SK-N-SH (cell line): ENCODE results near the gene AKR7A2. TPM values are rescaled to one million over a fixed set of nuclear protein-coding genes. Genes with fewer than 3 reads are reported as not detected.

Source experiments
- CTCF ChIA-PET: fragments of 300-600, 350-600 bp; formaldehyde crosslinking; extraction: SDS; loops from one replicate; lab custom pipeline; 2021; lab: Yijun Ruan, JAX
- POLR2A ChIA-PET: fragments of 350-600 bp; sonication (Branson Sonifier 250); formaldehyde crosslinking; extraction: SDS; loops from one replicate; lab custom pipeline; 2020; ENCODE audit warnings: antibody characterized with exemption, inconsistent platforms; lab: Yijun Ruan, JAX
- DNase-seq: peaks from one replicate; pipeline ENCODE4 v3.0.0; 2012
- H2AFZ ChIP-seq: fragments of 200-600 bp; sonication (generic); 2 replicates; pipeline ENCODE4 v1.8.1; 2016; ENCODE audit warnings: antibody characterized with exemption, mild to moderate bottlenecking, low read depth
- H3F3A ChIP-seq: fragments of 200-600 bp; sonication (generic); replicated peaks from 2 replicates; pipeline ENCODE3; 2016; ENCODE audit warnings: antibody characterized with exemption, mild to moderate bottlenecking; ENCODE audit not compliant: insufficient read depth
- H3K27ac ChIP-seq, 2 experiments: fragments of 200-500 bp in 1 of 2; fragments of 200-600 bp in 1 of 2; sonication (Bioruptor generic) in 1 of 2; sonication (generic), shearing (Covaris generic) in 1 of 2; 2 replicates each; pipeline versions ENCODE4 v1.5.1 to v1.6.1; 2014 to 2016; ENCODE audit warnings: low read depth in 2 of 2, inconsistent platforms in 1 of 2, low read length in 1 of 2, mild to moderate bottlenecking in 1 of 2, mixed read lengths in 1 of 2
- H3K27me3 ChIP-seq: fragments of 200-600 bp; sonication (generic), shearing (Covaris generic); 2 replicates; pipeline ENCODE4 v1.6.1; 2016; ENCODE audit warnings: mixed run types; ENCODE audit not compliant: insufficient read depth
- H3K36me3 ChIP-seq, 2 experiments: fragments of 200-500 bp in 1 of 2; fragments of 200-600 bp in 1 of 2; sonication (Bioruptor generic) in 1 of 2; sonication (generic) in 1 of 2; replicated peaks in 1 of 2; 2 replicates each; pipeline versions ENCODE3 to v1.5.1; 2014 to 2016; ENCODE audit warnings: low read length in 1 of 2, mild to moderate bottlenecking in 1 of 2; ENCODE audit not compliant: insufficient read depth in 2 of 2, control insufficient read depth in 1 of 2
- H3K4me1 ChIP-seq, 2 experiments: fragments of 200-500 bp in 1 of 2; fragments of 200-600 bp in 1 of 2; sonication (Bioruptor generic) in 1 of 2; sonication (generic), shearing (Covaris generic) in 1 of 2; 2 replicates each; pipeline versions ENCODE4 v1.5.1 to v1.6.1; 2014 to 2016; ENCODE audit warnings: low read depth in 1 of 2, low read length in 1 of 2, mixed run types in 1 of 2; ENCODE audit not compliant: insufficient read depth in 2 of 2, control insufficient read depth in 1 of 2
- H3K4me2 ChIP-seq: fragments of 200-600 bp; sonication (generic), shearing (Covaris generic); 2 replicates; pipeline ENCODE4 v1.6.1; 2017; ENCODE audit warnings: mixed run types
- H3K4me3 ChIP-seq, 2 experiments: fragments of 200-500 bp in 1 of 2; fragments of 200-600 bp in 1 of 2; sonication (Bioruptor generic) in 1 of 2; sonication (generic), shearing (Covaris generic) in 1 of 2; 2 replicates each; pipeline versions ENCODE4 v1.5.1 to v1.8.1; 2014 to 2016; ENCODE audit warnings: low read depth in 2 of 2, inconsistent platforms in 1 of 2, low read length in 1 of 2, mild to moderate bottlenecking in 1 of 2, mixed read lengths in 1 of 2, moderate library complexity in 1 of 2
- H3K79me2 ChIP-seq: fragments of 200-600 bp; sonication (generic); 2 replicates; pipeline ENCODE4 v1.8.1; 2017; ENCODE audit warnings: mild to moderate bottlenecking; ENCODE audit not compliant: insufficient read depth
- H3K9ac ChIP-seq: fragments of 200-600 bp; sonication (generic); 2 replicates; pipeline ENCODE4 v1.6.1; 2017; ENCODE audit warnings: mixed run types
- H3K9me2 ChIP-seq: fragments of 200-600 bp; sonication (generic); 2 replicates; pipeline ENCODE4 v1.6.1; 2017; ENCODE audit warnings: mixed run types
- H3K9me3 ChIP-seq: fragments of 200-600 bp; sonication (generic); 2 replicates; pipeline ENCODE4 v1.6.1; 2017; ENCODE audit warnings: mixed run types, mild to moderate bottlenecking, moderate library complexity
- H4K20me1 ChIP-seq: fragments of 200-600 bp; sonication (generic); 2 replicates; pipeline ENCODE4 v1.6.1; 2017; ENCODE audit warnings: mild to moderate bottlenecking, mixed run types; ENCODE audit not compliant: insufficient read depth
- CHD2 ChIP-seq: fragments of 150-350 bp; IDR thresholded peaks from 2 replicates; pipeline ENCODE4 v1.6.1; 2018; ENCODE audit warnings: low read length; ENCODE audit not compliant: partially characterized antibody
- ELF1 ChIP-seq: IDR thresholded peaks from 2 replicates; pipeline ENCODE4 v1.4.0; 2012
- EP300 ChIP-seq, 2 experiments: IDR thresholded peaks; 2 replicates each; pipeline versions ENCODE4 v1.4.0 to v1.6.1; 2012; ENCODE audit warnings: borderline replicate concordance in 1 of 2, low read depth in 1 of 2, low read length in 1 of 2
- FOSL2 ChIP-seq: IDR thresholded peaks from 2 replicates; pipeline ENCODE4 v1.4.0; 2012; ENCODE audit warnings: low read depth, mild to moderate bottlenecking, moderate library complexity, borderline replicate concordance
- FOXJ3 ChIP-seq: sonication (generic); formaldehyde crosslinking; IDR thresholded peaks from 2 replicates; pipeline ENCODE4 v1.5.1; 2020; ENCODE audit warnings: mild to moderate bottlenecking, missing genetic modification reagents
- FOXM1 ChIP-seq: IDR thresholded peaks from 2 replicates; pipeline ENCODE4 v1.4.0; 2012; ENCODE audit warnings: low read depth, mild to moderate bottlenecking
- GATA2 ChIP-seq: sonication (generic); formaldehyde crosslinking; IDR thresholded peaks from 2 replicates; pipeline ENCODE4 v1.5.0; 2020; ENCODE audit warnings: mild to moderate bottlenecking, missing genetic modification reagents
- MXI1 ChIP-seq: IDR thresholded peaks from 2 replicates; pipeline ENCODE4 v1.6.1; 2012; ENCODE audit warnings: mild to moderate bottlenecking, low read depth, low read length, improper control_type of control experiment
- NRF1 ChIP-seq: IDR thresholded peaks from 2 replicates; pipeline ENCODE4 v1.6.1; 2012; ENCODE audit warnings: low read depth, mild to moderate bottlenecking, low read length
- POLR2AphosphoS5 ChIP-seq: IDR thresholded peaks from 2 replicates; pipeline ENCODE4 v1.6.1; 2012; ENCODE audit warnings: low read depth, low read length
- RAD21 ChIP-seq: IDR thresholded peaks from 2 replicates; pipeline ENCODE4 v1.6.1; 2012; ENCODE audit warnings: mild to moderate bottlenecking, low read length
- RCOR1 ChIP-seq: fragments of 150-350 bp; IDR thresholded peaks from 2 replicates; pipeline ENCODE4 v1.6.1; 2017; ENCODE audit warnings: antibody characterized with exemption, low read length
- RXRA ChIP-seq: IDR thresholded peaks from 2 replicates; pipeline ENCODE4 v1.4.0; 2012; ENCODE audit warnings: low read depth, mild to moderate bottlenecking, borderline replicate concordance
- SIN3A ChIP-seq: IDR thresholded peaks from 2 replicates; pipeline ENCODE4 v1.6.1; 2012; ENCODE audit warnings: low read depth, mild to moderate bottlenecking, low read length, moderate library complexity, borderline replicate concordance
- TAF1 ChIP-seq: IDR thresholded peaks from 2 replicates; pipeline ENCODE4 v1.6.1; 2012; ENCODE audit warnings: low read depth, mild to moderate bottlenecking, low read length, moderate library complexity, borderline replicate concordance
- TCF12 ChIP-seq: IDR thresholded peaks from 2 replicates; pipeline ENCODE4 v1.4.0; 2012
- TEAD4 ChIP-seq: IDR thresholded peaks from 2 replicates; pipeline ENCODE4 v1.4.0; 2012; ENCODE audit warnings: mild to moderate bottlenecking, borderline replicate concordance; ENCODE audit not compliant: insufficient read depth
- WGBS: methylation state at CpG from one replicate; pipeline ENCODE4 v1.1.6; 2017; ENCODE audit warnings: low lambda C conversion rate; 5-methylcytosine and 5-hydroxymethylcytosine counted together
- polyA plus RNA-seq, 3 experiments: library from polyadenylated mRNA; depleted of rRNA; stranded (reverse); fragments of >200 nt; gene quantifications; 2 replicates each; pipeline ENCODE4 v1.2.3, GENCODE V29; 2012
- TF ChIP-seq, protein P1 (sequence below): IDR thresholded peaks from 2 replicates; pipeline ENCODE4 v1.6.1; 2012; ENCODE audit warnings: mild to moderate bottlenecking, low read depth, low read length, moderate library complexity
- TF ChIP-seq, protein P2 (sequence below): fragments of 150-350 bp; IDR thresholded peaks from 2 replicates; pipeline ENCODE4 v1.6.1; 2017; ENCODE audit warnings: antibody characterized with exemption, low read length, low read depth, borderline replicate concordance
- TF ChIP-seq, protein P3 (sequence below): fragments of 200-600 bp; sonication (generic); IDR thresholded peaks from 2 replicates; pipeline ENCODE4 v1.6.1; 2017; ENCODE audit warnings: antibody characterized with exemption, mild to moderate bottlenecking, moderate library complexity

AKR7A2 gene
- polyA plus RNA-seq, 1 of the 3 experiments (the other 2 are of a cell fraction) = 40.7 TPM

DNA sequence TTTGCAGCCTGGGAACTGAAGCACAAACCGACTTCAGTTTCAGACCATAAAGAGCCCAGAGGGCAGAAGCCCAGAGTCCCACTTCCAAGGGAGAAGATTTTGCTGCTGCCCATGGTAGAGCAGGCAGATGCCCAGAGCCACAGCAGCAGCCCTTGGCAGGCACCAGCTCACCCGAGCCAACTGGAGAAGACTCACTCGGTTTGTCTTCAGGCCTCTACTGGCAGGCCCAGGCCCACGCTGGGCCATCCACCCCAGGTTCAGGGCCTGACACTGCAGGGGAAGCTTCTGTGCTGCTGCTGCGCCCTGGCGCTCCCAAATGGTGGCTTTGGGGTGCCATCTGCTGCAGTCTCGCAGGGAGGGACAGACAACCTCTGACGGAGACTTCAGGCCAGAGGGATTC lies 33.4 kb upstream of the AKR7A2 start:
- H3K9me2 ChIP-seq = no peaks in the 10 kb centered on the region
- no peaks in the 10 kb centered on the region for H3F3A ChIP-seq
- H2AFZ ChIP-seq = no peak overlapping the region
- H3K9me3 ChIP-seq = no peaks in the 10 kb centered on the region
- H3K27me3 ChIP-seq = no peaks in the 10 kb centered on the region
- H3K9ac ChIP-seq = no peak overlapping the region
- H3K36me3 ChIP-seq = peaks cover 11 to 57% of the 10 kb centered on the region in 2 experiments
- WGBS = 95% methylated on average over 4 of the region's 8 CpGs
- H3K4me2 ChIP-seq = no peak overlapping the region
- no peak overlapping the region for H3K4me3 ChIP-seq
- H3K27ac ChIP-seq = peak overlapping the region in 1 of 2 experiments; percentile 80; a peak in 2 of 4 replicates
- peaks cover 10% of the 10 kb centered on the region; the same call in 1 of the 2 replicates for H4K20me1 ChIP-seq
- peaks cover 6% of the 10 kb centered on the region; the same call in 1 of the 2 replicates for H3K79me2 ChIP-seq
- H3K4me1 ChIP-seq = peaks cover 0 to 65% of the 10 kb centered on the region in 2 experiments; a peak in 1 of 4 replicates
- CTCF ChIA-PET = interaction anchor here (0.6 to 13.7 kb wide), 21 partner anchors 11 to 322 kb away, joined by 3 to 235 read pairs (median 5); partner anchors contain the start of gene NBL1
- TF ChIP-seq RAD21 (no peak), TEAD4 (no peak), MXI1 (no peak), GATA2 (no peak), FOXJ3 (CRISPR knock-in tag) (no peak), FOXM1 (no peak), FOSL2 (no peak), NRF1 (no peak), RCOR1 (no peak), CHD2 (no peak), TCF12 (no peak), EP300 (IDR thresholded peaks at IDR 0.05; ENCODE audit: borderline replicate concordance in 1 of 2, low read depth in 1 of 2, low read length in 1 of 2) (no peak), POLR2AphosphoS5 (no peak), ELF1 (no peak), SIN3A (no peak), RXRA (no peak), TAF1 (no peak)
- TF ChIP-seq, protein P1, sequence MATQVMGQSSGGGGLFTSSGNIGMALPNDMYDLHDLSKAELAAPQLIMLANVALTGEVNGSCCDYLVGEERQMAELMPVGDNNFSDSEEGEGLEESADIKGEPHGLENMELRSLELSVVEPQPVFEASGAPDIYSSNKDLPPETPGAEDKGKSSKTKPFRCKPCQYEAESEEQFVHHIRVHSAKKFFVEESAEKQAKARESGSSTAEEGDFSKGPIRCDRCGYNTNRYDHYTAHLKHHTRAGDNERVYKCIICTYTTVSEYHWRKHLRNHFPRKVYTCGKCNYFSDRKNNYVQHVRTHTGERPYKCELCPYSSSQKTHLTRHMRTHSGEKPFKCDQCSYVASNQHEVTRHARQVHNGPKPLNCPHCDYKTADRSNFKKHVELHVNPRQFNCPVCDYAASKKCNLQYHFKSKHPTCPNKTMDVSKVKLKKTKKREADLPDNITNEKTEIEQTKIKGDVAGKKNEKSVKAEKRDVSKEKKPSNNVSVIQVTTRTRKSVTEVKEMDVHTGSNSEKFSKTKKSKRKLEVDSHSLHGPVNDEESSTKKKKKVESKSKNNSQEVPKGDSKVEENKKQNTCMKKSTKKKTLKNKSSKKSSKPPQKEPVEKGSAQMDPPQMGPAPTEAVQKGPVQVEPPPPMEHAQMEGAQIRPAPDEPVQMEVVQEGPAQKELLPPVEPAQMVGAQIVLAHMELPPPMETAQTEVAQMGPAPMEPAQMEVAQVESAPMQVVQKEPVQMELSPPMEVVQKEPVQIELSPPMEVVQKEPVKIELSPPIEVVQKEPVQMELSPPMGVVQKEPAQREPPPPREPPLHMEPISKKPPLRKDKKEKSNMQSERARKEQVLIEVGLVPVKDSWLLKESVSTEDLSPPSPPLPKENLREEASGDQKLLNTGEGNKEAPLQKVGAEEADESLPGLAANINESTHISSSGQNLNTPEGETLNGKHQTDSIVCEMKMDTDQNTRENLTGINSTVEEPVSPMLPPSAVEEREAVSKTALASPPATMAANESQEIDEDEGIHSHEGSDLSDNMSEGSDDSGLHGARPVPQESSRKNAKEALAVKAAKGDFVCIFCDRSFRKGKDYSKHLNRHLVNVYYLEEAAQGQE = no peak
- TF ChIP-seq, protein P2, sequence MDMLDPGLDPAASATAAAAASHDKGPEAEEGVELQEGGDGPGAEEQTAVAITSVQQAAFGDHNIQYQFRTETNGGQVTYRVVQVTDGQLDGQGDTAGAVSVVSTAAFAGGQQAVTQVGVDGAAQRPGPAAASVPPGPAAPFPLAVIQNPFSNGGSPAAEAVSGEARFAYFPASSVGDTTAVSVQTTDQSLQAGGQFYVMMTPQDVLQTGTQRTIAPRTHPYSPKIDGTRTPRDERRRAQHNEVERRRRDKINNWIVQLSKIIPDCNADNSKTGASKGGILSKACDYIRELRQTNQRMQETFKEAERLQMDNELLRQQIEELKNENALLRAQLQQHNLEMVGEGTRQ = no peak
- TF ChIP-seq, protein P3, sequence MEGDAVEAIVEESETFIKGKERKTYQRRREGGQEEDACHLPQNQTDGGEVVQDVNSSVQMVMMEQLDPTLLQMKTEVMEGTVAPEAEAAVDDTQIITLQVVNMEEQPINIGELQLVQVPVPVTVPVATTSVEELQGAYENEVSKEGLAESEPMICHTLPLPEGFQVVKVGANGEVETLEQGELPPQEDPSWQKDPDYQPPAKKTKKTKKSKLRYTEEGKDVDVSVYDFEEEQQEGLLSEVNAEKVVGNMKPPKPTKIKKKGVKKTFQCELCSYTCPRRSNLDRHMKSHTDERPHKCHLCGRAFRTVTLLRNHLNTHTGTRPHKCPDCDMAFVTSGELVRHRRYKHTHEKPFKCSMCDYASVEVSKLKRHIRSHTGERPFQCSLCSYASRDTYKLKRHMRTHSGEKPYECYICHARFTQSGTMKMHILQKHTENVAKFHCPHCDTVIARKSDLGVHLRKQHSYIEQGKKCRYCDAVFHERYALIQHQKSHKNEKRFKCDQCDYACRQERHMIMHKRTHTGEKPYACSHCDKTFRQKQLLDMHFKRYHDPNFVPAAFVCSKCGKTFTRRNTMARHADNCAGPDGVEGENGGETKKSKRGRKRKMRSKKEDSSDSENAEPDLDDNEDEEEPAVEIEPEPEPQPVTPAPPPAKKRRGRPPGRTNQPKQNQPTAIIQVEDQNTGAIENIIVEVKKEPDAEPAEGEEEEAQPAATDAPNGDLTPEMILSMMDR = no peak
- TF ChIP-seq, all 33 proteins: peak for 0
- POLR2A ChIA-PET = no interaction called here
- no peak for DNase-seq
